Tibial artery (tissue), 4 donors: ENCODE measurements around the gene SPNS2.

Experiments
- DNase-seq, 2 donors: peaks; one replicate each; pipeline ENCODE4 v3.0.0-alpha.2; 2019
- H3K27ac ChIP-seq, 2 donors: fragments of 200-600 bp; sonication (generic) in 1 of 2; 1 replicate in 1 of 2; 2 replicates in 1 of 2; pipeline ENCODE4 v1.5.1; 2018 to 2019; ENCODE audit warnings: mild to moderate bottlenecking in 1 of 2
- H3K27me3 ChIP-seq, 2 donors: fragments of 200-600 bp; sonication (generic) in 1 of 2; one replicate each; pipeline versions ENCODE4 v1.5.1 to v1.6.0; 2016 to 2019
- H3K36me3 ChIP-seq, 3 donors: fragments of 200-600 bp; sonication (generic) in 2 of 3; one replicate each; pipeline ENCODE4 v1.5.1; 2016 to 2019; ENCODE audit warnings: mild to moderate bottlenecking in 2 of 3
- H3K4me1 ChIP-seq, 4 donors: fragments of 200-600 bp; sonication (generic) in 2 of 4; 1 replicate in 3 of 4; 2 replicates in 1 of 4; pipeline ENCODE4 v1.5.1; 2016 to 2019
- H3K4me3 ChIP-seq, 2 donors: fragments of 200-600 bp; sonication (generic) in 1 of 2; 1 replicate in 1 of 2; 2 replicates in 1 of 2; pipeline ENCODE4 v1.5.1; 2018 to 2019; ENCODE audit warnings: mild to moderate bottlenecking in 2 of 2
- H3K9me3 ChIP-seq, 3 donors: fragments of 200-600 bp; sonication (generic) in 1 of 3; one replicate each; pipeline ENCODE4 v1.5.1; 2016 to 2019
- CTCF ChIP-seq, 2 experiments: fragments of 200-600 bp in 1 of 2; fragments of 450-650 bp in 1 of 2; IDR thresholded peaks; one replicate each; pipeline ENCODE4 v1.5.1; 2017 to 2019; ENCODE audit warnings: antibody characterized with exemption in 2 of 2, mild to moderate bottlenecking in 1 of 2, moderate library complexity in 1 of 2
- intact Hi-C: fragments of 100-400 bp; cut with DNase I; formaldehyde crosslinking; loops from one replicate; pipeline ENCODE4 v1.15.0; 2023; ENCODE audit warnings: low total_unique reads

SPNS2 gene

GRCh38 chr17:4560837-4561256, 62.2 kb downstream of the SPNS2 start:
- no peak for TF ChIP-seq CTCF (IDR thresholded peaks at IDR 0.05)
- DNase-seq, result no peak
- Histone ChIP-seq H3K36me3 (no peaks in the 10 kb centered on the region), H3K4me1 (peaks cover 0 to 39% (median 17%) of the 10 kb centered on the region in 4 donors), H3K9me3 (no peaks in the 10 kb centered on the region), H3K4me3 (no peak overlapping the region), H3K27me3 (no peaks in the 10 kb centered on the region), H3K27ac (no peak overlapping the region)
- intact Hi-C loops, result no loop called here

GRCh38 chr17:4562015-4562969, 63.6 kb downstream of the SPNS2 start:
- H3K27ac ChIP-seq, result peak overlapping the region; percentile 65 to 70
- no peaks in the 10 kb centered on the region for H3K27me3 ChIP-seq
- no peaks in the 10 kb centered on the region for H3K36me3 ChIP-seq
- DNase-seq, result no peak
- intact Hi-C loops, result no loop called here
- TF ChIP-seq CTCF (IDR thresholded peaks at IDR 0.05), result no peak
- peak overlapping the region in 1 of 2 donors; percentile 17 for H3K4me3 ChIP-seq
- no peaks in the 10 kb centered on the region for H3K9me3 ChIP-seq
- peaks cover 0 to 35% (median 13%) of the 10 kb centered on the region in 4 donors for H3K4me1 ChIP-seq

GRCh38 chr17:4565209-4566141, 66.8 kb downstream of the SPNS2 start:
- H3K27me3 ChIP-seq, result no peaks in the 10 kb centered on the region
- peak; percentile 64 to 79 for TF ChIP-seq CTCF (IDR thresholded peaks at IDR 0.05)
- H3K27ac ChIP-seq, result no peak overlapping the region
- DNase-seq, result peak; percentile 55 to 72
- H3K4me3 ChIP-seq, result no peak overlapping the region
- no peaks in the 10 kb centered on the region for H3K36me3 ChIP-seq
- peaks cover 0 to 14% (median 13%) of the 10 kb centered on the region in 4 donors for H3K4me1 ChIP-seq
- no peaks in the 10 kb centered on the region for H3K9me3 ChIP-seq
- intact Hi-C loops, result loop anchor here (5.0 kb wide), 1 partner anchor 62 kb away; no protein-coding TSS in a partner anchor

GRCh38 chr17:4566785-4567184, 68.1 kb downstream of the SPNS2 start:
- peak; percentile 36 to 49 for TF ChIP-seq CTCF (IDR thresholded peaks at IDR 0.05)
- Histone ChIP-seq H3K36me3 (no peaks in the 10 kb centered on the region), H3K4me3 (no peak overlapping the region), H3K9me3 (no peaks in the 10 kb centered on the region), H3K27ac (no peak overlapping the region), H3K27me3 (peaks cover 0 to 6% of the 10 kb centered on the region in 2 donors), H3K4me1 (peaks cover 0 to 13% (median 11%) of the 10 kb centered on the region in 4 donors)
- intact Hi-C loops, result loop anchor here (5.0 kb wide), 1 partner anchor 61 kb away; no protein-coding TSS in a partner anchor
- DNase-seq, result no peak

GRCh38 chr17:4569591-4569990, 70.9 kb downstream of the SPNS2 start:
- peaks cover 0 to 6% of the 10 kb centered on the region in 2 donors for H3K27me3 ChIP-seq
- DNase-seq, result no peak
- H3K9me3 ChIP-seq, result no peaks in the 10 kb centered on the region
- no peak for TF ChIP-seq CTCF (IDR thresholded peaks at IDR 0.05)
- H3K36me3 ChIP-seq, result no peaks in the 10 kb centered on the region
- no peak overlapping the region for H3K4me3 ChIP-seq
- peaks cover 0 to 3% (median 0%) of the 10 kb centered on the region in 4 donors for H3K4me1 ChIP-seq
- intact Hi-C loops, result loop anchor here (5.0 kb wide), 1 partner anchor 58 kb away; no protein-coding TSS in a partner anchor
- no peak overlapping the region for H3K27ac ChIP-seq
